ENCODE results near the gene DZIP1.

Gene DZIP1

DNA sequence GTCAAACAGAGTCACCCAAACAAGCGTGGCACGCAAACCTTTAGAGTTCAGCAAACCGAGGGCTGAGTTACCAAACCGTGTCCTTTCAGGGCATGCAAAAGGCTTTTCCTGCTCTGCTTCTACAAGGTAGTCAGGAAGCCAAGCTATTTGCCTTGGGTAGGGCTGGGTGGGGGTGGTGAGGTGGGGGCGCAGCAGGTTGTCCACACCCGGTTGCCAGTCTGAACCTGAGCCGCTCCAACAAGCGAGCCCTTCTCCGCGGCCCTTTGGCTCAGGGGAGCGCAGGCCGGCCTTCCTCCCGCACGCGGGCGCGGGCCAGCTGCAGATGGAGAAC lies 92.3 kb downstream of the DZIP1 start:
- DNase-seq (ENCODE audit: low read depth in 1 of 2, low spot score in 1 of 2): no peak

- no peak for DNase-seq (ENCODE audit: low read depth in 1 of 2, low spot score in 1 of 2)
Observed at GRCh38 chr13:95547531-95548167, 96.9 kb downstream of the DZIP1 start.

- DNase-seq (ENCODE audit: low read depth in 1 of 2, low spot score in 1 of 2): no peak
Observed at GRCh38 chr13:95546919-95547318, 97.6 kb downstream of the DZIP1 start.

DNA sequence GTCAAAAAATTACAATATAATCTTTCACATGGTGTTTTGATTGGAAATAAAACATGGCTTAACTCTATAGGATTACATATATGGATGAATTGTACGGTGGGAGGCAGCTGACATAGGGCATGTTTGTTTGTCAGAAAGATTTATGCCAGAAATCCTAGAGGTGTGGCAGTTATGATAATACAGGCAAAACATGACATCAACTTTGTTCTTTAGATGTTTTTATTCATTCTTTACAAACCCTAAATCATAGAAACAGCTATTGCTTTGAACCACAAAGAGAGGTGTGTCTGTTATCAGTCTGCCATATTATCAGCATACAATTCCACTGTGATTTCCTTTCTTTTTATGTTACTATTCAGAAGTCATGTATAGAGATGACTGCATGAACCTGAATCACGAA lies 100.2 kb downstream of the DZIP1 start:
- DNase-seq (ENCODE audit: low read depth in 1 of 2, low spot score in 1 of 2): no peak

DNA sequence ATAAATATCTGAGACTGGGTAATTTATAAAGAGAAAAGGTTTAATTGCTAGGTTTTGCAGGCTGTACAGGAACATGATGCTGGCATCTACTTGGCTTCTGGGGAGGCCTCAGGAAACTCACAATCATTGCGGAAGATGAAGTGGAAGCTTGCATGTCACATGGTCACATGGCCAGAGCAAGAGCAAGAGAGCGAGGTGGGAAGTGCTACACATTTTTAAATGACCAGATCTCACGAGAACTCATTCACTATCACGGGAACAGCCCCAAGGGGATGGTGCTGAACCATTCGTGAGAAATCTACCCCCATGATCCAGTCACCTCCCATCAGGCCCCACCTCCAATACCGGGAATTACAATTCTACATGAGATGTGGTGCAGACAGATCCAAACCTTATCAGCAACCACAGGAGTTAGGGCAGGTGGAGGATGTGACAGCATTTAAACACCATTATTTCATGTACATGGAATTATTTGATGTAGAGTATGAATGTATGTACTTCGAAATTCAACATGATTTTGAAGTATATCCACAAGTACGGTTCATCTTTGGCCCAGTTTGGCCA lies 102.5 kb downstream of the DZIP1 start:
- no peak for DNase-seq (ENCODE audit: low read depth in 1 of 2, low spot score in 1 of 2)

- no peak for DNase-seq (ENCODE audit: low read depth in 1 of 2, low spot score in 1 of 2)
Observed at GRCh38 chr13:95541308-95541707, 103.2 kb downstream of the DZIP1 start.

- no peak for DNase-seq (ENCODE audit: low read depth in 1 of 2, low spot score in 1 of 2)
Observed at GRCh38 chr13:95540888-95541287, 103.6 kb downstream of the DZIP1 start.

- DNase-seq (ENCODE audit: low read depth in 1 of 2, low spot score in 1 of 2): no peak
Observed at GRCh38 chr13:95536632-95537241, 107.8 kb downstream of the DZIP1 start.

DNA sequence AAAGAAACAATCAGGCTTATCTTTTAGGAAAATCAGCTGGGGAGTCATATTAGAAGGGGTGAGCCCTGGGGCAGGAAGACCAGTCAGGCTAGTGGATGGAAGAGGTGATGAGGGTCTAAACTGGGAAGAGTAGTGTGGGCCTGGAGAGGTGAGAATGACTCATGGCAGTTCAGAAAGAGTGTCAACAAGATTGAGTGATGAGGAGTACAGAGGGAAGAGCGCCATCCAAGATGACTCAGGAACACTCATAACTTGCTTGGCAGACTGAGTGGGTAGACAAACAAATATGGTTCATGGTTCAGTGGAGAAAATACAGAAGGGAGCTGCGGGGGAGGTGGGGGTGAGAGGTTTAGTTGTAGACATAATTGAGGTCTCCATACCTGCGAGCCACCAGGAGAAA lies 109.3 kb downstream of the DZIP1 start:
- DNase-seq (ENCODE audit: low read depth in 1 of 2, low spot score in 1 of 2): no peak

- no peak for DNase-seq (ENCODE audit: low read depth in 1 of 2, low spot score in 1 of 2)
Observed at GRCh38 chr13:95533545-95534160, 110.9 kb downstream of the DZIP1 start.

GRCh38 chr13:95530178-95530577 lies 114.3 kb downstream of the DZIP1 start:
- no peak for DNase-seq (ENCODE audit: low read depth in 1 of 2, low spot score in 1 of 2)
